ENCODE measurements around the gene PRND.

PRND gene

GRCh38 chr20:4763723-4764510 is 42.2 kb downstream of the PRND start:
- Histone ChIP-seq H4K20me1 (ENCODE audit: insufficient read depth, low read length) (no peaks in the 10 kb centered on the region), H3K4me1 (ENCODE audit: insufficient read depth, low read length, severe bottlenecking) (peaks cover 32% of the 10 kb centered on the region), H3K36me3 (ENCODE audit: insufficient read depth, low read length) (no peaks in the 10 kb centered on the region), H3K4me3 (ENCODE audit: low read depth, low read length, poor library complexity, severe bottlenecking) (no peak overlapping the region), H3K27me3 (ENCODE audit: insufficient read depth, low read length) (no peaks in the 10 kb centered on the region), H3K9me2 (ENCODE audit: low read depth, low read length) (no peaks in the 10 kb centered on the region), H2AFZ (ENCODE audit: low read length) (no peak overlapping the region), H3K9me3 (ENCODE audit: low read length) (no peaks in the 10 kb centered on the region), H3F3A (ENCODE audit: insufficient read depth, low read length) (no peaks in the 10 kb centered on the region), H3K27ac (ENCODE audit: low read depth, low read length, poor library complexity, severe bottlenecking) (no peak overlapping the region), H3K79me2 (ENCODE audit: insufficient read depth, low read length) (no peaks in the 10 kb centered on the region), H3K9ac (ENCODE audit: low read length) (no peak overlapping the region), H3K4me2 (ENCODE audit: low read length) (no peak overlapping the region)
- TF ChIP-seq EZH2 (IDR thresholded peaks at IDR 0.05; ENCODE audit: borderline replicate concordance, low read length) = no peak
- no peak for TF ChIP-seq CTCF (IDR thresholded peaks at IDR 0.05; ENCODE audit: low read length)

GRCh38 chr20:4764805-4765204 is 43.1 kb downstream of the PRND start:
- no peaks in the 10 kb centered on the region for H4K20me1 ChIP-seq (ENCODE audit: insufficient read depth, low read length)
- no peak overlapping the region for H3K27ac ChIP-seq (ENCODE audit: low read depth, low read length, poor library complexity, severe bottlenecking)
- H2AFZ ChIP-seq (ENCODE audit: low read length) = no peak overlapping the region
- no peaks in the 10 kb centered on the region for H3K27me3 ChIP-seq (ENCODE audit: insufficient read depth, low read length)
- H3K9me2 ChIP-seq (ENCODE audit: low read depth, low read length) = no peaks in the 10 kb centered on the region
- H3K9ac ChIP-seq (ENCODE audit: low read length) = no peak overlapping the region
- TF ChIP-seq EZH2 (IDR thresholded peaks at IDR 0.05; ENCODE audit: borderline replicate concordance, low read length) (no peak), CTCF (IDR thresholded peaks at IDR 0.05; ENCODE audit: low read length) (no peak)
- no peaks in the 10 kb centered on the region for H3K79me2 ChIP-seq (ENCODE audit: insufficient read depth, low read length)
- no peak overlapping the region for H3K4me2 ChIP-seq (ENCODE audit: low read length)
- H3K9me3 ChIP-seq (ENCODE audit: low read length) = no peaks in the 10 kb centered on the region
- H3F3A ChIP-seq (ENCODE audit: insufficient read depth, low read length) = no peaks in the 10 kb centered on the region
- H3K36me3 ChIP-seq (ENCODE audit: insufficient read depth, low read length) = no peaks in the 10 kb centered on the region
- H3K4me1 ChIP-seq (ENCODE audit: insufficient read depth, low read length, severe bottlenecking) = peaks cover 23% of the 10 kb centered on the region
- no peak overlapping the region for H3K4me3 ChIP-seq (ENCODE audit: low read depth, low read length, poor library complexity, severe bottlenecking)

- peaks cover 16% of the 10 kb centered on the region for H3K4me1 ChIP-seq (ENCODE audit: insufficient read depth, low read length, severe bottlenecking)
- H2AFZ ChIP-seq (ENCODE audit: low read length) = no peak overlapping the region
- TF ChIP-seq CTCF (IDR thresholded peaks at IDR 0.05; ENCODE audit: low read length) (no peak), EZH2 (IDR thresholded peaks at IDR 0.05; ENCODE audit: borderline replicate concordance, low read length) (no peak)
- H3K9me2 ChIP-seq (ENCODE audit: low read depth, low read length) = no peaks in the 10 kb centered on the region
- no peaks in the 10 kb centered on the region for H3K9me3 ChIP-seq (ENCODE audit: low read length)
- no peaks in the 10 kb centered on the region for H3K79me2 ChIP-seq (ENCODE audit: insufficient read depth, low read length)
- no peaks in the 10 kb centered on the region for H3K36me3 ChIP-seq (ENCODE audit: insufficient read depth, low read length)
- H3K9ac ChIP-seq (ENCODE audit: low read length) = no peak overlapping the region
- no peak overlapping the region for H3K4me2 ChIP-seq (ENCODE audit: low read length)
- no peaks in the 10 kb centered on the region for H3K27me3 ChIP-seq (ENCODE audit: insufficient read depth, low read length)
- no peak overlapping the region for H3K27ac ChIP-seq (ENCODE audit: low read depth, low read length, poor library complexity, severe bottlenecking)
- no peak overlapping the region for H3K4me3 ChIP-seq (ENCODE audit: low read depth, low read length, poor library complexity, severe bottlenecking)
- H3F3A ChIP-seq (ENCODE audit: insufficient read depth, low read length) = no peaks in the 10 kb centered on the region
- H4K20me1 ChIP-seq (ENCODE audit: insufficient read depth, low read length) = no peaks in the 10 kb centered on the region
These were observed 44.0 kb downstream of the PRND start for GRCh38 chr20:4765681-4766080.
